Left forelimb (tissue), 1 donor: ENCODE measurements around the gene GALNT14.
"Not testable (repeated sequence)": the region's sequence is repeated elsewhere in the genome, so short reads cannot be mapped to it uniquely, and the experiment has no call there.

Experiments used
- DNase-seq: peaks from one replicate; pipeline ENCODE4 v3.0.0-alpha.2; 2018; ENCODE audit warnings: low spot score

Gene GALNT14

GRCh38 chr2:30938196-30938595, 200.0 kb downstream of the GALNT14 start:
- DNase-seq, result no peak

- DNase-seq, result no peak
Observed at GRCh38 chr2:30936977-30937376, 201.3 kb downstream of the GALNT14 start.

GRCh38 chr2:30935795-30936194, 202.4 kb downstream of the GALNT14 start:
- DNase-seq, result no peak

GRCh38 chr2:30934066-30934465, 204.2 kb downstream of the GALNT14 start:
- DNase-seq, result no peak

GRCh38 chr2:30933496-30933895, 204.7 kb downstream of the GALNT14 start:
- DNase-seq, result no peak

- no peak for DNase-seq
Observed at GRCh38 chr2:30932870-30933269, 205.4 kb downstream of the GALNT14 start.

- no peak for DNase-seq
Observed at GRCh38 chr2:30931841-30932407, 206.3 kb downstream of the GALNT14 start.

GRCh38 chr2:30930716-30931115, 207.5 kb downstream of the GALNT14 start:
- DNase-seq, result no peak

- no peak for DNase-seq
Observed at GRCh38 chr2:30927465-30928075, 210.7 kb downstream of the GALNT14 start.

- DNase-seq, result no peak
Observed at GRCh38 chr2:30926606-30927005, 211.6 kb downstream of the GALNT14 start.

- DNase-seq, result no peak
Observed at GRCh38 chr2:30923623-30924022, 214.6 kb downstream of the GALNT14 start.

- DNase-seq, result no peak
Observed at GRCh38 chr2:30920511-30920910, 217.7 kb downstream of the GALNT14 start.

GRCh38 chr2:30915486-30915885, 222.8 kb downstream of the GALNT14 start:
- DNase-seq, result no peak

GRCh38 chr2:30914456-30914855, 223.8 kb downstream of the GALNT14 start:
- DNase-seq, result no peak

- DNase-seq, result no peak
Observed at GRCh38 chr2:30912056-30912455, 226.2 kb downstream of the GALNT14 start.

- DNase-seq, result no peak
Observed at GRCh38 chr2:30911327-30911726, 226.9 kb downstream of the GALNT14 start.

GRCh38 chr2:30910686-30911085, 227.6 kb downstream of the GALNT14 start:
- no peak for DNase-seq

- DNase-seq, result not testable (repeated sequence)
Observed at GRCh38 chr2:30904437-30904836, 233.8 kb downstream of the GALNT14 start.

- DNase-seq, result no peak
Observed at GRCh38 chr2:30903326-30903725, 234.9 kb downstream of the GALNT14 start.

- DNase-seq, result no peak
Observed at GRCh38 chr2:30900381-30900780, 237.9 kb downstream of the GALNT14 start.

- DNase-seq, result no peak
Observed at GRCh38 chr2:30899516-30900054, 238.7 kb downstream of the GALNT14 start.

GRCh38 chr2:30897539-30897938, 240.7 kb downstream of the GALNT14 start:
- DNase-seq, result no peak

- no peak for DNase-seq
Observed at GRCh38 chr2:30894498-30895119, 243.6 kb downstream of the GALNT14 start.
